ENCODE measurements around the gene LRP1-AS. TPM values are rescaled to one million over a fixed set of nuclear protein-coding genes. Genes with fewer than 3 reads are reported as not detected.

Gene LRP1-AS
- total and polyA plus RNA-seq, 10 of the 15 experiments (the other 5 are each of a cell fraction or from before 2014, with no cell fraction given): not detected

DNA sequence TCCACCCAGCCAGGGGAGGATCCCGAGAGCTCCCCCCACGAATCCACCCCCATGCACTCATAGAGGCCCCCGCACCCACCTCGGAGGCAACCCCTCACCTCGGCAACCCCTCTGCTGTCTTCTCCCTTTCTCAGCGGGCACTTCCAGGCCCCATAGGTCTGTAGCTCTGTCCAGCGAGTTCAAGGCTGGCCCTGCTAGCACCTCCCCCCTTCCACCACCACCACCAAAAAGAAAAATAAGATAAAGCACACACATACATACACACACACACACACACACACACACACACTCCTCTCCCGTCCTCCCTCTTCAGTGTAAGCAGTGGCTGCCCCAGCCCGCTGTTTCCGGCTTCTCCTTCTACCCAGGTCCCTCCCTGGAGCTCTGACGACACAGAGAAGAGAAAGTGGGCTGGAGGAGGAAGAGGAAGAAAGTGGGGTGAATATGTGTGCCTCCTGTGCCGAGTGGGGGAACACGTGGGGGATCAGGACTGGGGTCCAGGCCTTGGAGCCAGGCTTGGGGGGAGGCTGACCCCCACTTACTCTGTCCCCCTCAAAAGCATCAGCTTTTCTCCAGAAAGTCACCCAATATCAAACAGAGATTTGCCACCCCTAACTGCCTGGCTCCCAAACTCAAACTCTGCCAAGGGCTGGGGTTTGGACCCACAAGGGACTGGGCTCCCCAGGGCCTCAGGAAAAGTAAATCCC is 36.2 kb downstream of the LRP1-AS start, which contains the start of gene STAT6 (continued):
- TF ChIP-seq JUND (IDR thresholded peaks at IDR 0.05; ENCODE audit: low read depth, low read length) (0 out of 2 replicates have a peak, but pooled peaks have one; percentile 2), MTA2 (IDR thresholded peaks at IDR 0.05; ENCODE audit: low read depth) (no peak), MYC (IDR thresholded peaks at IDR 0.05; ENCODE audit: insufficient read depth, insufficient read length, insufficient replicate concordance, low read length, severe bottlenecking) (no peak), BRCA1 (IDR thresholded peaks at IDR 0.05; ENCODE audit: low read depth, low read length) (no peak), JUNB (IDR thresholded peaks at IDR 0.05) (no peak), KDM1A (IDR thresholded peaks at IDR 0.05; ENCODE audit: borderline replicate concordance) (no peak), EZH2 (IDR thresholded peaks at IDR 0.05; ENCODE audit: borderline replicate concordance, control insufficient read depth, low read depth, low read length) (no peak), NR2C2 (IDR thresholded peaks at IDR 0.05; ENCODE audit: borderline replicate concordance, control insufficient read depth, insufficient read length, low read depth) (no peak), ZNF217 (IDR thresholded peaks at IDR 0.05) (no peak), TCF7 (IDR thresholded peaks at IDR 0.05; ENCODE audit: borderline replicate concordance) (no peak), ZNF622 (IDR thresholded peaks at IDR 0.05) (no peak), ZNF207 (IDR thresholded peaks at IDR 0.05; ENCODE audit: borderline replicate concordance) (no peak), RAD21 (IDR thresholded peaks at IDR 0.05; ENCODE audit: insufficient read depth, low read depth, low read length) (no peak), EP300 (IDR thresholded peaks at IDR 0.05; ENCODE audit: borderline replicate concordance in 1 of 2, control insufficient read depth in 1 of 2, low read depth in 2 of 2, low read length in 2 of 2) (no peak)
- TF ChIP-seq, protein P1, sequence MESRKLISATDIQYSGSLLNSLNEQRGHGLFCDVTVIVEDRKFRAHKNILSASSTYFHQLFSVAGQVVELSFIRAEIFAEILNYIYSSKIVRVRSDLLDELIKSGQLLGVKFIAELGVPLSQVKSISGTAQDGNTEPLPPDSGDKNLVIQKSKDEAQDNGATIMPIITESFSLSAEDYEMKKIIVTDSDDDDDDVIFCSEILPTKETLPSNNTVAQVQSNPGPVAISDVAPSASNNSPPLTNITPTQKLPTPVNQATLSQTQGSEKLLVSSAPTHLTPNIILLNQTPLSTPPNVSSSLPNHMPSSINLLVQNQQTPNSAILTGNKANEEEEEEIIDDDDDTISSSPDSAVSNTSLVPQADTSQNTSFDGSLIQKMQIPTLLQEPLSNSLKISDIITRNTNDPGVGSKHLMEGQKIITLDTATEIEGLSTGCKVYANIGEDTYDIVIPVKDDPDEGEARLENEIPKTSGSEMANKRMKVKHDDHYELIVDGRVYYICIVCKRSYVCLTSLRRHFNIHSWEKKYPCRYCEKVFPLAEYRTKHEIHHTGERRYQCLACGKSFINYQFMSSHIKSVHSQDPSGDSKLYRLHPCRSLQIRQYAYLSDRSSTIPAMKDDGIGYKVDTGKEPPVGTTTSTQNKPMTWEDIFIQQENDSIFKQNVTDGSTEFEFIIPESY (IDR thresholded peaks at IDR 0.05): no peak
- TF ChIP-seq, protein P2, sequence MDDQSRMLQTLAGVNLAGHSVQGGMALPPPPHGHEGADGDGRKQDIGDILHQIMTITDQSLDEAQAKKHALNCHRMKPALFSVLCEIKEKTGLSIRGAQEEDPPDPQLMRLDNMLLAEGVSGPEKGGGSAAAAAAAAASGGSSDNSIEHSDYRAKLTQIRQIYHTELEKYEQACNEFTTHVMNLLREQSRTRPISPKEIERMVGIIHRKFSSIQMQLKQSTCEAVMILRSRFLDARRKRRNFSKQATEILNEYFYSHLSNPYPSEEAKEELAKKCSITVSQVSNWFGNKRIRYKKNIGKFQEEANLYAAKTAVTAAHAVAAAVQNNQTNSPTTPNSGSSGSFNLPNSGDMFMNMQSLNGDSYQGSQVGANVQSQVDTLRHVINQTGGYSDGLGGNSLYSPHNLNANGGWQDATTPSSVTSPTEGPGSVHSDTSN (IDR thresholded peaks at IDR 0.05; ENCODE audit: insufficient replicate concordance, low read depth, low read length): no peak
- TF ChIP-seq, protein P3, sequence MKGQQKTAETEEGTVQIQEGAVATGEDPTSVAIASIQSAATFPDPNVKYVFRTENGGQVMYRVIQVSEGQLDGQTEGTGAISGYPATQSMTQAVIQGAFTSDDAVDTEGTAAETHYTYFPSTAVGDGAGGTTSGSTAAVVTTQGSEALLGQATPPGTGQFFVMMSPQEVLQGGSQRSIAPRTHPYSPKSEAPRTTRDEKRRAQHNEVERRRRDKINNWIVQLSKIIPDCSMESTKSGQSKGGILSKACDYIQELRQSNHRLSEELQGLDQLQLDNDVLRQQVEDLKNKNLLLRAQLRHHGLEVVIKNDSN (IDR thresholded peaks at IDR 0.05; ENCODE audit: borderline replicate concordance, extremely low read length, insufficient read depth, low read depth, low read length): no peak
- TF ChIP-seq, protein P4, sequence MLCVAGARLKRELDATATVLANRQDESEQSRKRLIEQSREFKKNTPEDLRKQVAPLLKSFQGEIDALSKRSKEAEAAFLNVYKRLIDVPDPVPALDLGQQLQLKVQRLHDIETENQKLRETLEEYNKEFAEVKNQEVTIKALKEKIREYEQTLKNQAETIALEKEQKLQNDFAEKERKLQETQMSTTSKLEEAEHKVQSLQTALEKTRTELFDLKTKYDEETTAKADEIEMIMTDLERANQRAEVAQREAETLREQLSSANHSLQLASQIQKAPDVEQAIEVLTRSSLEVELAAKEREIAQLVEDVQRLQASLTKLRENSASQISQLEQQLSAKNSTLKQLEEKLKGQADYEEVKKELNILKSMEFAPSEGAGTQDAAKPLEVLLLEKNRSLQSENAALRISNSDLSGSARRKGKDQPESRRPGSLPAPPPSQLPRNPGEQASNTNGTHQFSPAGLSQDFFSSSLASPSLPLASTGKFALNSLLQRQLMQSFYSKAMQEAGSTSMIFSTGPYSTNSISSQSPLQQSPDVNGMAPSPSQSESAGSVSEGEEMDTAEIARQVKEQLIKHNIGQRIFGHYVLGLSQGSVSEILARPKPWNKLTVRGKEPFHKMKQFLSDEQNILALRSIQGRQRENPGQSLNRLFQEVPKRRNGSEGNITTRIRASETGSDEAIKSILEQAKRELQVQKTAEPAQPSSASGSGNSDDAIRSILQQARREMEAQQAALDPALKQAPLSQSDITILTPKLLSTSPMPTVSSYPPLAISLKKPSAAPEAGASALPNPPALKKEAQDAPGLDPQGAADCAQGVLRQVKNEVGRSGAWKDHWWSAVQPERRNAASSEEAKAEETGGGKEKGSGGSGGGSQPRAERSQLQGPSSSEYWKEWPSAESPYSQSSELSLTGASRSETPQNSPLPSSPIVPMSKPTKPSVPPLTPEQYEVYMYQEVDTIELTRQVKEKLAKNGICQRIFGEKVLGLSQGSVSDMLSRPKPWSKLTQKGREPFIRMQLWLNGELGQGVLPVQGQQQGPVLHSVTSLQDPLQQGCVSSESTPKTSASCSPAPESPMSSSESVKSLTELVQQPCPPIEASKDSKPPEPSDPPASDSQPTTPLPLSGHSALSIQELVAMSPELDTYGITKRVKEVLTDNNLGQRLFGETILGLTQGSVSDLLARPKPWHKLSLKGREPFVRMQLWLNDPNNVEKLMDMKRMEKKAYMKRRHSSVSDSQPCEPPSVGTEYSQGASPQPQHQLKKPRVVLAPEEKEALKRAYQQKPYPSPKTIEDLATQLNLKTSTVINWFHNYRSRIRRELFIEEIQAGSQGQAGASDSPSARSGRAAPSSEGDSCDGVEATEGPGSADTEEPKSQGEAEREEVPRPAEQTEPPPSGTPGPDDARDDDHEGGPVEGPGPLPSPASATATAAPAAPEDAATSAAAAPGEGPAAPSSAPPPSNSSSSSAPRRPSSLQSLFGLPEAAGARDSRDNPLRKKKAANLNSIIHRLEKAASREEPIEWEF (IDR thresholded peaks at IDR 0.05; ENCODE audit: insufficient replicate concordance, low read depth, low read length): no peak

All from GM12878 (cell line).